ENCODE data around the gene SPG21. TPM values are rescaled to one million over a fixed set of nuclear protein-coding genes. Genes with fewer than 3 reads are reported as not detected.

Gene SPG21
- total RNA-seq, 1 donor from 2014 or later, result 41.5 TPM

DNA sequence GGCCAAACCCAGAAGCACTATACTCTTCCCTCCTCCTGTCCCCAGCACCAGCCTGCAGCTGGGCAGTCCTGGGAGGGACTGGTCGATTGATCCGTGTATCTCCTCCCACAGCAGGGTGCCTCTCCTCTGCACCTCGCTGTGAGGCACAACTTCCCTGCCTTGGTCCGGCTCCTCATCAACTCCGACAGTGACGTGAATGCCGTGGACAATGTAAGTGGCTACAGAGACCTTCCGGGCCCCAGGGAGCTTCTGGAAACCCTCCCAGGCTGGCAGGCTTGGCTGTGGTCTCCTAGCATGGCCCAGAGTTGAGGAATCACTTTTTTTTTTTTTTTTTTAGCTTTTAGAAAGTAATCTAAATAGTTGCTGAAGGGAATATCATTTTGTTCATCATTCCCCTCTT lies 47.4 kb downstream of the SPG21 start:
- Histone ChIP-seq H3K27me3 (no peaks in the 10 kb centered on the region), H3K36me3 (peaks cover 5 to 15% of the 10 kb centered on the region in 2 donors), H3K4me3 (no peak overlapping the region), H3K4me1 (no peaks in the 10 kb centered on the region), H3K9me3 (no peaks in the 10 kb centered on the region), H3K27ac (no peak overlapping the region)
- no peak for TF ChIP-seq CTCF (IDR thresholded peaks at IDR 0.05)
- intact Hi-C loops (cut with DNase I), result no loop called here
- no peak for DNase-seq (ENCODE audit: low spot score in 2 of 2)

DNA sequence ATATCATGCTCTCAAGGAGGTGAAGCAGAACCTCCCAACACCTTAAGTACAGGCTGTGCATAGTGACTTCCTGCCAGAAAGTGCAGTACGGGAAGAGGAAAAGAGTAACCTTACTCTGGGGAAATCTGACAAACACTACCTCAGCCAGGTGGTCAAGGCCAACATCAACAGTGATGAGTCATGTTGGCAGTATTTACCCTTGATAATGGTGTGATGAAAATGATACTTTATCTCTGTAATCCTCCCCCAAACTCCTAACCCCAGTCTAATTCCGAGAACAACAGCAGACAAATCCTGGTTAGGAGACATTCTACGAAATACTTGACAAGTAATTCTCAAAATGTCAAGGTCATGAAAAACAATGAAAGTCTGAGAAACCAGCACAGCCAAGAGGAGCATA lies 51.5 kb downstream of the SPG21 start:
- Histone ChIP-seq H3K36me3 (peaks cover 12 to 20% of the 10 kb centered on the region in 2 donors), H3K4me3 (no peak overlapping the region), H3K27ac (no peak overlapping the region), H3K9me3 (no peaks in the 10 kb centered on the region), H3K27me3 (no peaks in the 10 kb centered on the region), H3K4me1 (no peaks in the 10 kb centered on the region)
- intact Hi-C loops (cut with DNase I), result no loop called here
- DNase-seq (ENCODE audit: low spot score in 2 of 2), result peak in 1 of 2 donors; percentile 56
- no peak for TF ChIP-seq CTCF (IDR thresholded peaks at IDR 0.05)

DNA sequence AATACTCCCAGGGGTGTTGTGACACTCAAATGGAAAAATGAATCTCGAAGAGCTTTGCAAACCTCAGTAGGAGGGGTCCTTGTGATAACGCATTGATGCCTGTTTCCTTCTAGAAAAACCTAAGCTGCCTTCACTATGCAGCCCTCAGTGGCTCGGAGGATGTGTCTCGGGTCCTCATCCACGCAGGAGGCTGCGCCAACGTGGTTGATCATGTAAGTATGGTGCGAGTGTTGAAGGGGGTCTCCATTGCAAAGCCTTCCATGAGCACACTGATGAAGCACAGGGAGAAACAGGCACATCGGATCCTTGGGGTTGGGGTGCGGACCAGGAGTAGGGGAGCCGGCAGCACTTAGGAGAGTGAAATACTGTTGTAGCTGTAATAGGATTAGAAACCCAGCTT lies 55.7 kb downstream of the SPG21 start:
- TF ChIP-seq CTCF (IDR thresholded peaks at IDR 0.05), result no peak
- H3K9me3 ChIP-seq, result no peaks in the 10 kb centered on the region
- peaks cover 14 to 43% of the 10 kb centered on the region in 2 donors for H3K36me3 ChIP-seq
- DNase-seq (ENCODE audit: low spot score in 2 of 2), result peak in 1 of 2 donors; percentile 40
- intact Hi-C loops (cut with DNase I), result no loop called here
- H3K4me1 ChIP-seq, result no peaks in the 10 kb centered on the region
- no peaks in the 10 kb centered on the region for H3K27me3 ChIP-seq
- no peak overlapping the region for H3K4me3 ChIP-seq
- H3K27ac ChIP-seq, result no peak overlapping the region

GRCh38 chr15:64931381-64931780 lies 58.3 kb downstream of the SPG21 start:
- no peak for TF ChIP-seq CTCF (IDR thresholded peaks at IDR 0.05)
- no peaks in the 10 kb centered on the region for H3K27me3 ChIP-seq
- intact Hi-C loops (cut with DNase I), result no loop called here
- no peaks in the 10 kb centered on the region for H3K9me3 ChIP-seq
- no peak overlapping the region for H3K27ac ChIP-seq
- H3K4me3 ChIP-seq, result no peak overlapping the region
- H3K4me1 ChIP-seq, result no peaks in the 10 kb centered on the region
- peaks cover 14 to 53% of the 10 kb centered on the region in 2 donors for H3K36me3 ChIP-seq
- peak in 1 of 2 donors; percentile 42 for DNase-seq (ENCODE audit: low spot score in 2 of 2)

- DNase-seq (ENCODE audit: low spot score in 2 of 2), result peak in 1 of 2 donors; percentile 59
These were observed 58.8 kb downstream of the SPG21 start for GRCh38 chr15:64930778-64931371.

More at GRCh38 chr15:64930778-64931371, 58.8 kb downstream of the SPG21 start:
- TF ChIP-seq CTCF (IDR thresholded peaks at IDR 0.05), result no peak
- peaks cover 14 to 53% of the 10 kb centered on the region in 2 donors for H3K36me3 ChIP-seq
- H3K9me3 ChIP-seq, result no peaks in the 10 kb centered on the region
- no peak overlapping the region for H3K27ac ChIP-seq
- no peak overlapping the region for H3K4me3 ChIP-seq
- no peaks in the 10 kb centered on the region for H3K27me3 ChIP-seq
- intact Hi-C loops (cut with DNase I), result no loop called here
- H3K4me1 ChIP-seq, result no peaks in the 10 kb centered on the region

Data from ascending aorta (tissue), 2 donors.